IMR-90 (cell line): ENCODE results near the gene CTCF. TPM values are rescaled to one million over a fixed set of nuclear protein-coding genes. Genes with fewer than 3 reads are reported as not detected.

Experiments
- ATAC-seq: fragments of 200-7000 bp; cut with Tn5 transposase; 2 replicates; pipeline ENCODE4 v1.9.1; 2020; ENCODE audit warnings: low read depth, mild to moderate bottlenecking, moderate library complexity
- BruUV-seq: library from RNA; stranded (reverse); fragments of 400-500 nt; replicated peaks from 2 replicates; lab custom pipeline; 2021; lab: Mats Ljungman, UMichigan
- CTCF ChIA-PET: fragments of 300-600 bp; formaldehyde crosslinking; extraction: SDS; loops from one replicate; lab custom pipeline; 2021; ENCODE audit warnings: antibody characterized with exemption; lab: Yijun Ruan, JAX
- POLR2A ChIA-PET: fragments of 300-600 bp; sonication (Branson Sonifier 250); formaldehyde crosslinking; loops from one replicate; lab custom pipeline; 2022; ENCODE audit warnings: antibody characterized with exemption; ENCODE audit not compliant: unreplicated experiment; lab: Charles Lee
- DNase-seq: peaks from one replicate; pipeline ENCODE4 v3.0.0; 2013
- H2AFZ ChIP-seq: replicated peaks from 2 replicates; pipeline ENCODE3; 2013; ENCODE audit warnings: low read length, mild to moderate bottlenecking; ENCODE audit not compliant: poor library complexity
- H2AK5ac ChIP-seq: 2 replicates; pipeline ENCODE4 v1.6.1; 2013; ENCODE audit warnings: low read depth, low read length, inconsistent platforms
- H2AK9ac ChIP-seq: replicated peaks from 2 replicates; pipeline ENCODE3; 2013; ENCODE audit warnings: mild to moderate bottlenecking, low read depth, low read length, moderate library complexity; ENCODE audit not compliant: poor library complexity
- H2BK120ac ChIP-seq: 2 replicates; pipeline ENCODE4 v1.6.1; 2013; ENCODE audit warnings: low read depth, low read length, inconsistent platforms
- H2BK15ac ChIP-seq: 3 replicates; pipeline ENCODE4 v1.6.1; 2013; ENCODE audit warnings: low read depth, low read length, inconsistent platforms
- H2BK20ac ChIP-seq: 2 replicates; pipeline ENCODE4 v1.6.1; 2013; ENCODE audit warnings: low read depth, mild to moderate bottlenecking, inconsistent platforms, low read length, moderate library complexity
- H2BK5ac ChIP-seq: 2 replicates; pipeline ENCODE4 v1.6.1; 2013; ENCODE audit warnings: mild to moderate bottlenecking, low read depth, low read length, inconsistent platforms; ENCODE audit not compliant: poor library complexity, severe bottlenecking
- H3K14ac ChIP-seq: replicated peaks from 2 replicates; pipeline ENCODE4 v1.6.1; 2013; ENCODE audit warnings: low read depth, low read length, inconsistent platforms
- H3K18ac ChIP-seq: 2 replicates; pipeline ENCODE4 v1.6.1; 2013; ENCODE audit warnings: low read depth, low read length, control low read depth
- H3K23ac ChIP-seq: 2 replicates; pipeline ENCODE4 v1.6.1; 2013; ENCODE audit warnings: low read depth, low read length, inconsistent platforms
- H3K27ac ChIP-seq: 2 replicates; pipeline ENCODE4 v1.5.1; 2013; ENCODE audit warnings: mild to moderate bottlenecking, control low read depth, low read length; ENCODE audit not compliant: insufficient read depth
- H3K27me3 ChIP-seq: 2 replicates; pipeline ENCODE4 v1.6.1; 2013; ENCODE audit warnings: low read length; ENCODE audit not compliant: control insufficient read depth, insufficient read depth
- H3K36me3 ChIP-seq: 2 replicates; pipeline ENCODE4 v1.6.1; 2013; ENCODE audit warnings: low read length, mixed read lengths; ENCODE audit not compliant: control insufficient read depth, insufficient read depth
- H3K4ac ChIP-seq: 2 replicates; pipeline ENCODE4 v1.6.1; 2013; ENCODE audit warnings: low read depth, low read length, inconsistent platforms
- H3K4me1 ChIP-seq: 2 replicates; pipeline ENCODE4 v1.6.1; 2013; ENCODE audit warnings: low read length, mixed read lengths; ENCODE audit not compliant: control insufficient read depth, insufficient read depth
- H3K4me2 ChIP-seq: 2 replicates; pipeline ENCODE4 v1.6.1; 2013; ENCODE audit warnings: low read depth, mild to moderate bottlenecking, control low read depth, low read length, moderate library complexity
- H3K4me3 ChIP-seq: 2 replicates; pipeline ENCODE4 v1.5.1; 2013; ENCODE audit warnings: low read depth, mild to moderate bottlenecking, control low read depth, low read length, moderate library complexity; ENCODE audit not compliant: insufficient read depth
- H3K56ac ChIP-seq: 2 replicates; pipeline ENCODE4 v1.6.1; 2013; ENCODE audit warnings: low read length, inconsistent platforms; ENCODE audit not compliant: insufficient read depth; ENCODE audit errors: extremely low read depth
- H3K79me1 ChIP-seq, 2 experiments: 2 replicates each; pipeline ENCODE4 v1.6.1; 2013; ENCODE audit warnings: low read length in 2 of 2, inconsistent platforms in 1 of 2, low read depth in 1 of 2
- H3K9ac ChIP-seq: 2 replicates; pipeline ENCODE4 v1.6.1; 2013; ENCODE audit warnings: low read depth, low read length, control low read depth
- H3K9me1 ChIP-seq: 2 replicates; pipeline ENCODE4 v1.6.1; 2013; ENCODE audit warnings: low read length, inconsistent platforms; ENCODE audit not compliant: insufficient read depth
- H3K9me3 ChIP-seq: 2 replicates; pipeline ENCODE4 v1.6.1; 2013; ENCODE audit warnings: low read length; ENCODE audit not compliant: control insufficient read depth, insufficient read depth
- H4K20me1 ChIP-seq: 2 replicates; pipeline ENCODE4 v1.6.1; 2013; ENCODE audit warnings: low read length, inconsistent platforms; ENCODE audit not compliant: insufficient read depth
- H4K5ac ChIP-seq: 2 replicates; pipeline ENCODE4 v1.6.1; 2013; ENCODE audit warnings: mild to moderate bottlenecking, low read depth, low read length, control low read depth
- H4K8ac ChIP-seq, 2 experiments: 2 replicates each; pipeline ENCODE4 v1.6.1; 2013; ENCODE audit warnings: low read depth in 2 of 2, low read length in 2 of 2, control low read depth in 1 of 2, inconsistent platforms in 1 of 2
- H4K91ac ChIP-seq: 2 replicates; pipeline ENCODE4 v1.6.1; 2013; ENCODE audit warnings: low read depth, low read length, inconsistent platforms; ENCODE audit not compliant: insufficient read depth
- BHLHE40 ChIP-seq: fragments of 150-350 bp; IDR thresholded peaks from 2 replicates; pipeline ENCODE4 v1.6.1; 2016; ENCODE audit warnings: mild to moderate bottlenecking, low read depth, low read length
- CHD1 ChIP-seq: IDR thresholded peaks from 2 replicates; pipeline ENCODE4 v1.6.1; 2012; ENCODE audit warnings: low read depth, low read length, improper control_type of control experiment
- FOS ChIP-seq: fragments of 150-350 bp; IDR thresholded peaks from 2 replicates; pipeline ENCODE4 v1.6.1; 2016; ENCODE audit warnings: low read depth, low read length
- MAFK ChIP-seq: IDR thresholded peaks from 2 replicates; pipeline ENCODE4 v1.6.1; 2012; ENCODE audit warnings: low read depth, low read length, improper control_type of control experiment
- MAZ ChIP-seq: IDR thresholded peaks from 2 replicates; pipeline ENCODE4 v1.6.1; 2012; ENCODE audit warnings: low read depth, mild to moderate bottlenecking, low read length, improper control_type of control experiment, moderate library complexity, borderline replicate concordance
- NFE2L2 ChIP-seq: fragments of 150-350 bp; IDR thresholded peaks from 2 replicates; pipeline ENCODE4 v1.6.1; 2016; ENCODE audit warnings: low read depth, mild to moderate bottlenecking, low read length
- RAD21 ChIP-seq: IDR thresholded peaks from 2 replicates; pipeline ENCODE4 v1.6.1; 2012; ENCODE audit warnings: low read length, improper control_type of control experiment
- RCOR1 ChIP-seq: IDR thresholded peaks from 2 replicates; pipeline ENCODE4 v1.6.1; 2012; ENCODE audit warnings: mild to moderate bottlenecking, low read length, improper control_type of control experiment; ENCODE audit not compliant: insufficient replicate concordance
- RFX5 ChIP-seq: IDR thresholded peaks from 2 replicates; pipeline ENCODE4 v1.8.0; 2012; ENCODE audit warnings: low read depth, mild to moderate bottlenecking, low read length, moderate library complexity
- SMC3 ChIP-seq: fragments of 150-350 bp; IDR thresholded peaks from 2 replicates; pipeline ENCODE4 v1.6.1; 2016; ENCODE audit warnings: low read depth, mild to moderate bottlenecking, antibody characterized with exemption, low read length, moderate library complexity
- WGBS, 2 experiments: methylation state at CpG; one replicate each; pipeline versions ENCODE4 v1.1.5 to v1.1.7; 2013; ENCODE audit warnings: missing lambda C conversion rate in 2 of 2; ENCODE audit not compliant: insufficient read length in 1 of 2; ENCODE audit errors: extremely low coverage in 2 of 2; 5-methylcytosine and 5-hydroxymethylcytosine counted together
- dilution Hi-C: fragments of 300-500 bp; cut with HindIII; formaldehyde crosslinking; loops from one replicate; pipeline ENCODE4 v1.14.3; 2018; ENCODE audit warnings: low sequenced_read_pairs; ENCODE audit not compliant: unreplicated experiment
- in situ Hi-C: fragments of 300-500 bp; cut with MboI; formaldehyde crosslinking; loops from 3 replicates; pipeline ENCODE4 v1.14.3; 2019; ENCODE audit warnings: low sequenced_read_pairs, inconsistent platforms, mixed read lengths
- intact Hi-C: fragments of 100-400 bp; cut with micrococcal nuclease; formaldehyde crosslinking; loops from 2 replicates; pipeline ENCODE4 v1.10.0; 2022
- polyA plus RNA-seq, 3 experiments: library from polyadenylated mRNA; depleted of rRNA; stranded (reverse); fragments of >200 nt; gene quantifications; 2 replicates each; pipeline ENCODE4 v1.2.3, GENCODE V29; 2012; ENCODE audit warnings: low replicate concordance in 1 of 3
- total RNA-seq: library from RNA; depleted of rRNA; stranded (reverse); fragments of >200 nt; gene quantifications from 2 replicates; pipeline ENCODE4 v1.2.3, GENCODE V29; 2012
- TF ChIP-seq, protein P1 (sequence below): fragments of 150-350 bp; IDR thresholded peaks from 2 replicates; pipeline ENCODE4 v1.6.1; 2017; ENCODE audit warnings: mild to moderate bottlenecking, antibody characterized with exemption, low read length, low read depth
- TF ChIP-seq, protein P2 (sequence below): conservative IDR thresholded peaks from 2 replicates; pipeline ENCODE4 v1.5.1; 2012; ENCODE audit warnings: mild to moderate bottlenecking, low read depth, low read length, improper control_type of control experiment

Gene CTCF
- total and polyA plus RNA-seq, 2 of the 4 experiments (the other 2 are of a cell fraction): 16.1 to 22.8 TPM

DNA sequence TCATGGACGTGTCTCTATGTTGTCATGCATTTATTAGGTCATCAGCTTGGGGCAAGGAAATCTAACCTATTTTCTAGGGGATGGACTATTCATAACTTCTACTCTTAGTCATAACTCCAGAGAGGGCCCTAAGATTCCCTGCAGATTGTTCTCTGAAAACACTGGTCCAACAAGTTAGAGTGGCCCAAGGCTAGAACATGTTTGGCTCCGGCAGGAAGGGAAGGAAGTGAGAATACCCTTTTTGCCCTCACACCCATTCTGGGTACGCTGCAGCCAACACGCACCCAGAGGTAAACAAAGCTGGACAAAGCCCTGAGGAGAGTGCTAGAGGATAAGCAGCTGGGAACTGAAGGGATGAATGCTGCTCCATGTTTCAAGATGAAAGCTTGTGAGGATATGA lies 114.2 kb downstream of the CTCF start:
- intact Hi-C loops: loop anchor here (10.0 kb wide), 1 partner anchor 358 kb away; no protein-coding TSS in a partner anchor
- WGBS, 2 experiments: no CpG with 5 or more reads among the region's 4 CpGs
- Histone ChIP-seq H2AK9ac (no peak overlapping the region), H4K20me1 (0 out of 2 replicates have a peak, but pooled peaks cover 4% of the 10 kb centered on the region), H3K9me3 (no peaks in the 10 kb centered on the region), H2BK120ac (no peak overlapping the region), H3K18ac (no peak overlapping the region), H2AFZ (no peak overlapping the region), H4K8ac (no peak overlapping the region), H3K36me3 (peaks cover 12% of the 10 kb centered on the region; the same call in 1 of the 2 replicates), H3K4me2 (no peak overlapping the region), H3K79me1 (peaks cover 0 to 17% of the 10 kb centered on the region in 2 experiments; a peak in 2 of 4 replicates), H3K23ac (no peak overlapping the region), H3K9ac (no peak overlapping the region), H4K5ac (no peak overlapping the region), H3K4me1 (no peaks in the 10 kb centered on the region), H4K91ac (no peak overlapping the region), H2BK5ac (no peak overlapping the region), H2BK20ac (no peak overlapping the region), H2AK5ac (no peak overlapping the region), H3K4ac (no peak overlapping the region), H3K4me3 (no peak overlapping the region), H3K14ac (no peak overlapping the region), H3K56ac (no peak overlapping the region), H3K9me1 (0 out of 2 replicates have a peak, but pooled peaks cover 3% of the 10 kb centered on the region), H3K27me3 (no peaks in the 10 kb centered on the region), H3K27ac (no peak overlapping the region), H2BK15ac (no peak overlapping the region)
- ATAC-seq (no peak), DNase-seq (no peak)
- no peak for TF ChIP-seq BHLHE40
- TF ChIP-seq, protein P1, sequence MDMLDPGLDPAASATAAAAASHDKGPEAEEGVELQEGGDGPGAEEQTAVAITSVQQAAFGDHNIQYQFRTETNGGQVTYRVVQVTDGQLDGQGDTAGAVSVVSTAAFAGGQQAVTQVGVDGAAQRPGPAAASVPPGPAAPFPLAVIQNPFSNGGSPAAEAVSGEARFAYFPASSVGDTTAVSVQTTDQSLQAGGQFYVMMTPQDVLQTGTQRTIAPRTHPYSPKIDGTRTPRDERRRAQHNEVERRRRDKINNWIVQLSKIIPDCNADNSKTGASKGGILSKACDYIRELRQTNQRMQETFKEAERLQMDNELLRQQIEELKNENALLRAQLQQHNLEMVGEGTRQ: no peak
- no peak for TF ChIP-seq NFE2L2
- no peak for TF ChIP-seq RCOR1
- TF ChIP-seq CHD1: no peak
- no peak for TF ChIP-seq SMC3
- TF ChIP-seq, protein P2, sequence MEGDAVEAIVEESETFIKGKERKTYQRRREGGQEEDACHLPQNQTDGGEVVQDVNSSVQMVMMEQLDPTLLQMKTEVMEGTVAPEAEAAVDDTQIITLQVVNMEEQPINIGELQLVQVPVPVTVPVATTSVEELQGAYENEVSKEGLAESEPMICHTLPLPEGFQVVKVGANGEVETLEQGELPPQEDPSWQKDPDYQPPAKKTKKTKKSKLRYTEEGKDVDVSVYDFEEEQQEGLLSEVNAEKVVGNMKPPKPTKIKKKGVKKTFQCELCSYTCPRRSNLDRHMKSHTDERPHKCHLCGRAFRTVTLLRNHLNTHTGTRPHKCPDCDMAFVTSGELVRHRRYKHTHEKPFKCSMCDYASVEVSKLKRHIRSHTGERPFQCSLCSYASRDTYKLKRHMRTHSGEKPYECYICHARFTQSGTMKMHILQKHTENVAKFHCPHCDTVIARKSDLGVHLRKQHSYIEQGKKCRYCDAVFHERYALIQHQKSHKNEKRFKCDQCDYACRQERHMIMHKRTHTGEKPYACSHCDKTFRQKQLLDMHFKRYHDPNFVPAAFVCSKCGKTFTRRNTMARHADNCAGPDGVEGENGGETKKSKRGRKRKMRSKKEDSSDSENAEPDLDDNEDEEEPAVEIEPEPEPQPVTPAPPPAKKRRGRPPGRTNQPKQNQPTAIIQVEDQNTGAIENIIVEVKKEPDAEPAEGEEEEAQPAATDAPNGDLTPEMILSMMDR: no peak
- TF ChIP-seq MAFK: no peak
- no peak for TF ChIP-seq RFX5
- no peak for TF ChIP-seq FOS
- no peak for TF ChIP-seq MAZ
- TF ChIP-seq RAD21: no peak
- ChIA-PET CTCF (no interaction called here), POLR2A (no interaction called here)
- in situ Hi-C loops: no loop called here
- dilution Hi-C loops: no loop called here
- BruUV-seq: no TSS peak
